ENCODE data around the gene BICD1. TPM values are rescaled to one million over a fixed set of nuclear protein-coding genes. Genes with fewer than 3 reads are reported as not detected.

The BICD1 gene
- total and polyA plus RNA-seq, 2 of the 13 experiments (the other 11 are each of a cell fraction or from before 2014, with no cell fraction given): 4.5 to 5.2 TPM

DNA sequence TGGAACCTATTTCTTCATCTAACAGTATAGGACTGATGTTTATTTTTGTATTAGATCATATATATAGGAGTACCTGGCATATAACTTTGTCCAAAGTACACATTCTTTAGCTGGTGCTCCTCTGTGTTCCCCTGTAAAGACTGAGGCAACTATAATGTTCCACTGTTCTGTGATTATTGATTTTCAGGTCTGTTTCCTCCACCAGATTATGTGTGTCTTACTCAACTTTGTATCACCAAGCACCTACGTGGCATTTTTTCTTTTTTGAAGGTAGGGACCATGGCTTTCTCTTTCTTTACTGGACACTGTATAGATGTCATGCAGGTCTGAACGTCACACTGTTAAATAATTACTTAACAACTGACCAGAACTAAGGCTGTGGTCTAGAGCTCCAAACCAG lies 29.3 kb downstream of the BICD1 start (continued):
- TF ChIP-seq, protein P1, sequence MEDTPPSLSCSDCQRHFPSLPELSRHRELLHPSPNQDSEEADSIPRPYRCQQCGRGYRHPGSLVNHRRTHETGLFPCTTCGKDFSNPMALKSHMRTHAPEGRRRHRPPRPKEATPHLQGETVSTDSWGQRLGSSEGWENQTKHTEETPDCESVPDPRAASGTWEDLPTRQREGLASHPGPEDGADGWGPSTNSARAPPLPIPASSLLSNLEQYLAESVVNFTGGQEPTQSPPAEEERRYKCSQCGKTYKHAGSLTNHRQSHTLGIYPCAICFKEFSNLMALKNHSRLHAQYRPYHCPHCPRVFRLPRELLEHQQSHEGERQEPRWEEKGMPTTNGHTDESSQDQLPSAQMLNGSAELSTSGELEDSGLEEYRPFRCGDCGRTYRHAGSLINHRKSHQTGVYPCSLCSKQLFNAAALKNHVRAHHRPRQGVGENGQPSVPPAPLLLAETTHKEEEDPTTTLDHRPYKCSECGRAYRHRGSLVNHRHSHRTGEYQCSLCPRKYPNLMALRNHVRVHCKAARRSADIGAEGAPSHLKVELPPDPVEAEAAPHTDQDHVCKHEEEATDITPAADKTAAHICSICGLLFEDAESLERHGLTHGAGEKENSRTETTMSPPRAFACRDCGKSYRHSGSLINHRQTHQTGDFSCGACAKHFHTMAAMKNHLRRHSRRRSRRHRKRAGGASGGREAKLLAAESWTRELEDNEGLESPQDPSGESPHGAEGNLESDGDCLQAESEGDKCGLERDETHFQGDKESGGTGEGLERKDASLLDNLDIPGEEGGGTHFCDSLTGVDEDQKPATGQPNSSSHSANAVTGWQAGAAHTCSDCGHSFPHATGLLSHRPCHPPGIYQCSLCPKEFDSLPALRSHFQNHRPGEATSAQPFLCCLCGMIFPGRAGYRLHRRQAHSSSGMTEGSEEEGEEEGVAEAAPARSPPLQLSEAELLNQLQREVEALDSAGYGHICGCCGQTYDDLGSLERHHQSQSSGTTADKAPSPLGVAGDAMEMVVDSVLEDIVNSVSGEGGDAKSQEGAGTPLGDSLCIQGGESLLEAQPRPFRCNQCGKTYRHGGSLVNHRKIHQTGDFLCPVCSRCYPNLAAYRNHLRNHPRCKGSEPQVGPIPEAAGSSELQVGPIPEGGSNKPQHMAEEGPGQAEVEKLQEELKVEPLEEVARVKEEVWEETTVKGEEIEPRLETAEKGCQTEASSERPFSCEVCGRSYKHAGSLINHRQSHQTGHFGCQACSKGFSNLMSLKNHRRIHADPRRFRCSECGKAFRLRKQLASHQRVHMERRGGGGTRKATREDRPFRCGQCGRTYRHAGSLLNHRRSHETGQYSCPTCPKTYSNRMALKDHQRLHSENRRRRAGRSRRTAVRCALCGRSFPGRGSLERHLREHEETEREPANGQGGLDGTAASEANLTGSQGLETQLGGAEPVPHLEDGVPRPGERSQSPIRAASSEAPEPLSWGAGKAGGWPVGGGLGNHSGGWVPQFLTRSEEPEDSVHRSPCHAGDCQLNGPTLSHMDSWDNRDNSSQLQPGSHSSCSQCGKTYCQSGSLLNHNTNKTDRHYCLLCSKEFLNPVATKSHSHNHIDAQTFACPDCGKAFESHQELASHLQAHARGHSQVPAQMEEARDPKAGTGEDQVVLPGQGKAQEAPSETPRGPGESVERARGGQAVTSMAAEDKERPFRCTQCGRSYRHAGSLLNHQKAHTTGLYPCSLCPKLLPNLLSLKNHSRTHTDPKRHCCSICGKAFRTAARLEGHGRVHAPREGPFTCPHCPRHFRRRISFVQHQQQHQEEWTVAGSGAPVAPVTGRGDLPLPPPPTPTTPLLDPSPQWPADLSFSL (CRISPR knock-in tag; IDR thresholded peaks at IDR 0.05): no peak
- TF ChIP-seq, protein P2, sequence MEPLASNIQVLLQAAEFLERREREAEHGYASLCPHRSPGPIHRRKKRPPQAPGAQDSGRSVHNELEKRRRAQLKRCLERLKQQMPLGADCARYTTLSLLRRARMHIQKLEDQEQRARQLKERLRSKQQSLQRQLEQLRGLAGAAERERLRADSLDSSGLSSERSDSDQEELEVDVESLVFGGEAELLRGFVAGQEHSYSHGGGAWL (CRISPR knock-in tag; IDR thresholded peaks at IDR 0.05): no peak
- TF ChIP-seq TARDBP (CRISPR knock-in tag; IDR thresholded peaks at IDR 0.05) (no peak), TEAD2 (CRISPR knock-in tag; IDR thresholded peaks at IDR 0.05) (no peak), KLF16 (CRISPR knock-in tag; IDR thresholded peaks at IDR 0.05) (no peak), HDAC2 (CRISPR knock-in tag; IDR thresholded peaks at IDR 0.05) (0 out of 2 replicates have a peak, but pooled peaks have one; percentile 38), STAT5B (CRISPR knock-in tag; IDR thresholded peaks at IDR 0.05) (no peak), JUNB (CRISPR knock-in tag; IDR thresholded peaks at IDR 0.05; ENCODE audit: borderline replicate concordance) (no peak), YEATS4 (CRISPR knock-in tag; IDR thresholded peaks at IDR 0.05; ENCODE audit: borderline replicate concordance) (no peak), ZNF780A (CRISPR knock-in tag; IDR thresholded peaks at IDR 0.05) (no peak), KDM2A (CRISPR knock-in tag; IDR thresholded peaks at IDR 0.05; ENCODE audit: borderline replicate concordance, low read depth) (no peak), PCBP2 (optimal IDR thresholded peaks at IDR 0.05; ENCODE audit: low read depth, low read length, poor library complexity, severe bottlenecking) (no peak), TOE1 (CRISPR knock-in tag; IDR thresholded peaks at IDR 0.05) (no peak)
- TF ChIP-seq, protein P3, sequence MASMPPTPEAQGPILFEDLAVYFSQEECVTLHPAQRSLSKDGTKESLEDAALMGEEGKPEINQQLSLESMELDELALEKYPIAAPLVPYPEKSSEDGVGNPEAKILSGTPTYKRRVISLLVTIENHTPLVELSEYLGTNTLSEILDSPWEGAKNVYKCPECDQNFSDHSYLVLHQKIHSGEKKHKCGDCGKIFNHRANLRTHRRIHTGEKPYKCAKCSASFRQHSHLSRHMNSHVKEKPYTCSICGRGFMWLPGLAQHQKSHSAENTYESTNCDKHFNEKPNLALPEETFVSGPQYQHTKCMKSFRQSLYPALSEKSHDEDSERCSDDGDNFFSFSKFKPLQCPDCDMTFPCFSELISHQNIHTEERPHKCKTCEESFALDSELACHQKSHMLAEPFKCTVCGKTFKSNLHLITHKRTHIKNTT (CRISPR knock-in tag; IDR thresholded peaks at IDR 0.05): no peak

Measured in HepG2 (cell line).